ENCODE data around the gene SH3RF2.

The SH3RF2 gene

GRCh38 chr5:145920542-145921210 is 15.7 kb upstream of the SH3RF2 start:
- Histone ChIP-seq H3K23ac (ENCODE audit: low read length) (no peak overlapping the region), H3K27ac (ENCODE audit: low read depth, low read length) (no peak overlapping the region), H4K12ac (ENCODE audit: low read depth, low read length) (no peak overlapping the region), H3K4me2 (ENCODE audit: low read length) (no peak overlapping the region), H3K18ac (ENCODE audit: low read length) (no peak overlapping the region), H3K4me3 (ENCODE audit: low read depth, low read length) (no peak overlapping the region), H3K14ac (ENCODE audit: low read length) (no peak overlapping the region), H2BK12ac (ENCODE audit: low read length) (no peak overlapping the region), H2AK5ac (ENCODE audit: low read length) (no peak overlapping the region), H2BK5ac (ENCODE audit: low read depth, low read length, poor library complexity) (no peak overlapping the region), H4K91ac (ENCODE audit: low read depth, low read length) (no peak overlapping the region), H3K4ac (ENCODE audit: low read depth, low read length) (no peak overlapping the region), H3K79me2 (ENCODE audit: control insufficient read depth, insufficient read depth, low read length, poor library complexity) (no peaks in the 10 kb centered on the region), H3K36me3 (ENCODE audit: control insufficient read depth in 1 of 2, insufficient read depth in 2 of 2, low read length in 2 of 2) (no peaks in the 10 kb centered on the region), H3K9me3 (ENCODE audit: insufficient read depth, low read depth, low read length) (no peaks in the 10 kb centered on the region), H3K79me1 (ENCODE audit: low read length) (peaks cover 4% of the 10 kb centered on the region), H2AFZ (ENCODE audit: insufficient read depth, low read length, poor library complexity) (no peak overlapping the region), H4K8ac (ENCODE audit: low read depth, low read length) (no peak overlapping the region), H2BK120ac (ENCODE audit: insufficient read depth, low read length, poor library complexity) (no peak overlapping the region), H3K4me1 (ENCODE audit: control insufficient read depth in 1 of 2, insufficient read depth in 2 of 2, low read length in 2 of 2) (peaks cover 0 to 2% of the 10 kb centered on the region in 2 experiments), H3K9ac (ENCODE audit: low read length) (no peak overlapping the region), H3K27me3 (ENCODE audit: insufficient read depth, low read length) (no peaks in the 10 kb centered on the region)
- no peak for DNase-seq
- WGBS (ENCODE audit: extremely low coverage, insufficient coverage, insufficient read length) = no CpG with 5 or more reads among the region's 1 CpG

GRCh38 chr5:145921211-145921610 is 15.2 kb upstream of the SH3RF2 start:
- Histone ChIP-seq H3K27ac (ENCODE audit: low read depth, low read length) (no peak overlapping the region), H3K36me3 (ENCODE audit: control insufficient read depth in 1 of 2, insufficient read depth in 2 of 2, low read length in 2 of 2) (no peaks in the 10 kb centered on the region), H3K4ac (ENCODE audit: low read depth, low read length) (no peak overlapping the region), H3K4me2 (ENCODE audit: low read length) (no peak overlapping the region), H2BK5ac (ENCODE audit: low read depth, low read length, poor library complexity) (no peak overlapping the region), H3K4me3 (ENCODE audit: low read depth, low read length) (no peak overlapping the region), H3K9me3 (ENCODE audit: insufficient read depth, low read depth, low read length) (no peaks in the 10 kb centered on the region), H2AFZ (ENCODE audit: insufficient read depth, low read length, poor library complexity) (no peak overlapping the region), H3K79me2 (ENCODE audit: control insufficient read depth, insufficient read depth, low read length, poor library complexity) (no peaks in the 10 kb centered on the region), H3K14ac (ENCODE audit: low read length) (no peak overlapping the region), H3K18ac (ENCODE audit: low read length) (no peak overlapping the region), H2BK12ac (ENCODE audit: low read length) (no peak overlapping the region), H3K79me1 (ENCODE audit: low read length) (peaks cover 4% of the 10 kb centered on the region), H2BK120ac (ENCODE audit: insufficient read depth, low read length, poor library complexity) (no peak overlapping the region), H2AK5ac (ENCODE audit: low read length) (no peak overlapping the region), H4K12ac (ENCODE audit: low read depth, low read length) (no peak overlapping the region), H3K9ac (ENCODE audit: low read length) (no peak overlapping the region), H3K23ac (ENCODE audit: low read length) (no peak overlapping the region), H3K4me1 (ENCODE audit: control insufficient read depth in 1 of 2, insufficient read depth in 2 of 2, low read length in 2 of 2) (peaks cover 0 to 2% of the 10 kb centered on the region in 2 experiments), H4K91ac (ENCODE audit: low read depth, low read length) (no peak overlapping the region), H4K8ac (ENCODE audit: low read depth, low read length) (no peak overlapping the region), H3K27me3 (ENCODE audit: insufficient read depth, low read length) (no peaks in the 10 kb centered on the region)
- WGBS (ENCODE audit: extremely low coverage, insufficient coverage, insufficient read length) = no CpG with 5 or more reads among the region's 2 CpGs
- DNase-seq = no peak

- Histone ChIP-seq H3K9ac (ENCODE audit: low read length) (no peak overlapping the region), H2BK5ac (ENCODE audit: low read depth, low read length, poor library complexity) (no peak overlapping the region), H3K14ac (ENCODE audit: low read length) (no peak overlapping the region), H3K4ac (ENCODE audit: low read depth, low read length) (no peak overlapping the region), H2BK120ac (ENCODE audit: insufficient read depth, low read length, poor library complexity) (no peak overlapping the region), H4K91ac (ENCODE audit: low read depth, low read length) (no peak overlapping the region), H2AFZ (ENCODE audit: insufficient read depth, low read length, poor library complexity) (no peak overlapping the region), H3K79me1 (ENCODE audit: low read length) (peaks cover 4% of the 10 kb centered on the region), H2AK5ac (ENCODE audit: low read length) (no peak overlapping the region), H3K23ac (ENCODE audit: low read length) (no peak overlapping the region), H3K4me3 (ENCODE audit: low read depth, low read length) (no peak overlapping the region), H3K18ac (ENCODE audit: low read length) (no peak overlapping the region), H4K8ac (ENCODE audit: low read depth, low read length) (no peak overlapping the region), H3K79me2 (ENCODE audit: control insufficient read depth, insufficient read depth, low read length, poor library complexity) (no peaks in the 10 kb centered on the region), H3K9me3 (ENCODE audit: insufficient read depth, low read depth, low read length) (no peaks in the 10 kb centered on the region), H2BK12ac (ENCODE audit: low read length) (no peak overlapping the region), H4K12ac (ENCODE audit: low read depth, low read length) (no peak overlapping the region), H3K36me3 (ENCODE audit: control insufficient read depth in 1 of 2, insufficient read depth in 2 of 2, low read length in 2 of 2) (no peaks in the 10 kb centered on the region), H3K4me1 (ENCODE audit: control insufficient read depth in 1 of 2, insufficient read depth in 2 of 2, low read length in 2 of 2) (peaks cover 0 to 2% of the 10 kb centered on the region in 2 experiments), H3K27me3 (ENCODE audit: insufficient read depth, low read length) (no peaks in the 10 kb centered on the region), H3K27ac (ENCODE audit: low read depth, low read length) (no peak overlapping the region), H3K4me2 (ENCODE audit: low read length) (no peak overlapping the region)
- no CpG with 5 or more reads among the region's 2 CpGs for WGBS (ENCODE audit: extremely low coverage, insufficient coverage, insufficient read length)
- no peak for DNase-seq
Observed at GRCh38 chr5:145922059-145922458, 14.3 kb upstream of the SH3RF2 start.

- H3K9ac ChIP-seq (ENCODE audit: low read length) = no peak overlapping the region
- no peak overlapping the region for H4K12ac ChIP-seq (ENCODE audit: low read depth, low read length)
- H3K4me2 ChIP-seq (ENCODE audit: low read length) = no peak overlapping the region
- H4K91ac ChIP-seq (ENCODE audit: low read depth, low read length) = no peak overlapping the region
- H3K36me3 ChIP-seq (ENCODE audit: control insufficient read depth in 1 of 2, insufficient read depth in 2 of 2, low read length in 2 of 2) = no peaks in the 10 kb centered on the region
- no peak overlapping the region for H3K4me3 ChIP-seq (ENCODE audit: low read depth, low read length)
- no peaks in the 10 kb centered on the region for H3K4me1 ChIP-seq (ENCODE audit: control insufficient read depth in 1 of 2, insufficient read depth in 2 of 2, low read length in 2 of 2)
- no peak overlapping the region for H3K18ac ChIP-seq (ENCODE audit: low read length)
- no peak for DNase-seq
- no peak overlapping the region for H2AK5ac ChIP-seq (ENCODE audit: low read length)
- no peak overlapping the region for H2BK120ac ChIP-seq (ENCODE audit: insufficient read depth, low read length, poor library complexity)
- H4K8ac ChIP-seq (ENCODE audit: low read depth, low read length) = no peak overlapping the region
- H2AFZ ChIP-seq (ENCODE audit: insufficient read depth, low read length, poor library complexity) = no peak overlapping the region
- H3K4ac ChIP-seq (ENCODE audit: low read depth, low read length) = no peak overlapping the region
- no peak overlapping the region for H3K23ac ChIP-seq (ENCODE audit: low read length)
- H3K79me1 ChIP-seq (ENCODE audit: low read length) = peaks cover 4% of the 10 kb centered on the region
- no peak overlapping the region for H3K14ac ChIP-seq (ENCODE audit: low read length)
- no peaks in the 10 kb centered on the region for H3K9me3 ChIP-seq (ENCODE audit: insufficient read depth, low read depth, low read length)
- H3K27ac ChIP-seq (ENCODE audit: low read depth, low read length) = no peak overlapping the region
- H3K79me2 ChIP-seq (ENCODE audit: control insufficient read depth, insufficient read depth, low read length, poor library complexity) = no peaks in the 10 kb centered on the region
- no peak overlapping the region for H2BK12ac ChIP-seq (ENCODE audit: low read length)
- H3K27me3 ChIP-seq (ENCODE audit: insufficient read depth, low read length) = no peaks in the 10 kb centered on the region
- no CpG with 5 or more reads among the region's 3 CpGs for WGBS (ENCODE audit: extremely low coverage, insufficient coverage, insufficient read length)
- no peak overlapping the region for H2BK5ac ChIP-seq (ENCODE audit: low read depth, low read length, poor library complexity)
Observed at GRCh38 chr5:145923405-145923804, 13.0 kb upstream of the SH3RF2 start.
